Measurements from ENCODE around the gene MSMO1. TPM values are rescaled to one million over a fixed set of nuclear protein-coding genes. Genes with fewer than 3 reads are reported as not detected.

The MSMO1 gene
- total and polyA plus RNA-seq, 10 of the 15 experiments (the other 5 are each of a cell fraction or from before 2014, with no cell fraction given): 63.6 to 168 (median 105) TPM

- no TSS peak for BruUV-seq (replicated peaks)
- TF ChIP-seq SUZ12 (IDR thresholded peaks at IDR 0.05; ENCODE audit: unreplicated experiment) (no peak), MEF2A (IDR thresholded peaks at IDR 0.05; ENCODE audit: insufficient read depth, low read depth, low read length) (no peak), NR2C1 (IDR thresholded peaks at IDR 0.05) (no peak), BMI1 (IDR thresholded peaks at IDR 0.05; ENCODE audit: borderline replicate concordance) (no peak), KAT2A (conservative IDR thresholded peaks at IDR 0.05; ENCODE audit: control insufficient read depth, low read depth, low read length) (no peak), HDAC2 (IDR thresholded peaks at IDR 0.05) (no peak), NR2F1 (conservative IDR thresholded peaks at IDR 0.05) (no peak), EED (IDR thresholded peaks at IDR 0.05; ENCODE audit: low read depth) (no peak), CBX3 (IDR thresholded peaks at IDR 0.05; ENCODE audit: borderline replicate concordance, low read depth) (no peak), IRF4 (IDR thresholded peaks at IDR 0.05; ENCODE audit: low read depth, low read length) (no peak), NFYA (IDR thresholded peaks at IDR 0.05; ENCODE audit: borderline replicate concordance, low read depth, low read length) (no peak), PML (IDR thresholded peaks at IDR 0.05; ENCODE audit: low read length) (no peak)
- TF ChIP-seq, protein P1, sequence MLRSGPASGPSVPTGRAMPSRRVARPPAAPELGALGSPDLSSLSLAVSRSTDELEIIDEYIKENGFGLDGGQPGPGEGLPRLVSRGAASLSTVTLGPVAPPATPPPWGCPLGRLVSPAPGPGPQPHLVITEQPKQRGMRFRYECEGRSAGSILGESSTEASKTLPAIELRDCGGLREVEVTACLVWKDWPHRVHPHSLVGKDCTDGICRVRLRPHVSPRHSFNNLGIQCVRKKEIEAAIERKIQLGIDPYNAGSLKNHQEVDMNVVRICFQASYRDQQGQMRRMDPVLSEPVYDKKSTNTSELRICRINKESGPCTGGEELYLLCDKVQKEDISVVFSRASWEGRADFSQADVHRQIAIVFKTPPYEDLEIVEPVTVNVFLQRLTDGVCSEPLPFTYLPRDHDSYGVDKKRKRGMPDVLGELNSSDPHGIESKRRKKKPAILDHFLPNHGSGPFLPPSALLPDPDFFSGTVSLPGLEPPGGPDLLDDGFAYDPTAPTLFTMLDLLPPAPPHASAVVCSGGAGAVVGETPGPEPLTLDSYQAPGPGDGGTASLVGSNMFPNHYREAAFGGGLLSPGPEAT (IDR thresholded peaks at IDR 0.05; ENCODE audit: low read depth): no peak
- TF ChIP-seq, protein P2, sequence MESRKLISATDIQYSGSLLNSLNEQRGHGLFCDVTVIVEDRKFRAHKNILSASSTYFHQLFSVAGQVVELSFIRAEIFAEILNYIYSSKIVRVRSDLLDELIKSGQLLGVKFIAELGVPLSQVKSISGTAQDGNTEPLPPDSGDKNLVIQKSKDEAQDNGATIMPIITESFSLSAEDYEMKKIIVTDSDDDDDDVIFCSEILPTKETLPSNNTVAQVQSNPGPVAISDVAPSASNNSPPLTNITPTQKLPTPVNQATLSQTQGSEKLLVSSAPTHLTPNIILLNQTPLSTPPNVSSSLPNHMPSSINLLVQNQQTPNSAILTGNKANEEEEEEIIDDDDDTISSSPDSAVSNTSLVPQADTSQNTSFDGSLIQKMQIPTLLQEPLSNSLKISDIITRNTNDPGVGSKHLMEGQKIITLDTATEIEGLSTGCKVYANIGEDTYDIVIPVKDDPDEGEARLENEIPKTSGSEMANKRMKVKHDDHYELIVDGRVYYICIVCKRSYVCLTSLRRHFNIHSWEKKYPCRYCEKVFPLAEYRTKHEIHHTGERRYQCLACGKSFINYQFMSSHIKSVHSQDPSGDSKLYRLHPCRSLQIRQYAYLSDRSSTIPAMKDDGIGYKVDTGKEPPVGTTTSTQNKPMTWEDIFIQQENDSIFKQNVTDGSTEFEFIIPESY (IDR thresholded peaks at IDR 0.05): no peak
- TF ChIP-seq, protein P3, sequence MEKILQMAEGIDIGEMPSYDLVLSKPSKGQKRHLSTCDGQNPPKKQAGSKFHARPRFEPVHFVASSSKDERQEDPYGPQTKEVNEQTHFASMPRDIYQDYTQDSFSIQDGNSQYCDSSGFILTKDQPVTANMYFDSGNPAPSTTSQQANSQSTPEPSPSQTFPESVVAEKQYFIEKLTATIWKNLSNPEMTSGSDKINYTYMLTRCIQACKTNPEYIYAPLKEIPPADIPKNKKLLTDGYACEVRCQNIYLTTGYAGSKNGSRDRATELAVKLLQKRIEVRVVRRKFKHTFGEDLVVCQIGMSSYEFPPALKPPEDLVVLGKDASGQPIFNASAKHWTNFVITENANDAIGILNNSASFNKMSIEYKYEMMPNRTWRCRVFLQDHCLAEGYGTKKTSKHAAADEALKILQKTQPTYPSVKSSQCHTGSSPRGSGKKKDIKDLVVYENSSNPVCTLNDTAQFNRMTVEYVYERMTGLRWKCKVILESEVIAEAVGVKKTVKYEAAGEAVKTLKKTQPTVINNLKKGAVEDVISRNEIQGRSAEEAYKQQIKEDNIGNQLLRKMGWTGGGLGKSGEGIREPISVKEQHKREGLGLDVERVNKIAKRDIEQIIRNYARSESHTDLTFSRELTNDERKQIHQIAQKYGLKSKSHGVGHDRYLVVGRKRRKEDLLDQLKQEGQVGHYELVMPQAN (conservative IDR thresholded peaks at IDR 0.05): no peak
- Histone ChIP-seq H3K27me3 (replicated peaks in 1 of 2; ENCODE audit: control insufficient read depth in 2 of 2, insufficient read depth in 2 of 2, low read length in 1 of 2) (no peaks in the 10 kb centered on the region), H3K27ac (ENCODE audit: control insufficient read depth, insufficient read depth) (no peak overlapping the region), H3K9me3 (replicated peaks; ENCODE audit: control insufficient read depth, insufficient read depth, low read length) (no peaks in the 10 kb centered on the region), H3K4me2 (ENCODE audit: control insufficient read depth, insufficient read depth) (no peak overlapping the region), H3K4me1 (ENCODE audit: control insufficient read depth, insufficient read depth, low read length) (no peaks in the 10 kb centered on the region), H3K4me3 (no peak overlapping the region), H3K9ac (ENCODE audit: control insufficient read depth, insufficient read depth, low read length) (no peak overlapping the region), H3K79me2 (ENCODE audit: control insufficient read depth, insufficient read depth, low read length) (no peaks in the 10 kb centered on the region), H4K20me1 (ENCODE audit: control insufficient read depth, insufficient read depth) (no peaks in the 10 kb centered on the region), H2AFZ (ENCODE audit: control insufficient read depth, low read depth, low read length) (no peak overlapping the region), H3K36me3 (ENCODE audit: control insufficient read depth in 2 of 2, insufficient read depth in 2 of 2, low read length in 1 of 2) (no peaks in the 10 kb centered on the region)
- ChIA-PET SMC1A (ENCODE audit: uncharacterized antibody, unreplicated experiment) (interaction anchor here (1.1 to 2.2 kb wide), 3 partner anchors 8 to 10 kb away, joined by 4 to 6 read pairs (median 5); no protein-coding TSS in a partner anchor), CTCF (interaction anchor here (1.5 kb wide), 1 partner anchor 13 kb away, joined by 3 read pairs; no protein-coding TSS in a partner anchor), RAD21 (ENCODE audit: unreplicated experiment) (no interaction called here), POLR2A (interaction anchor here (1.3 kb wide), 1 partner anchor 17 kb away, joined by 3 read pairs; no protein-coding TSS in a partner anchor)
- in situ Hi-C loops (cut with MboI): no loop called here
- FAIRE-seq (no peak), ATAC-seq (no peak), DNase-seq (ENCODE audit: low read depth, low spot score) (no peak)
- 93% methylated on average over 5 of the region's 5 CpGs for WGBS (ENCODE audit: insufficient coverage, insufficient replicate concordance, low lambda C conversion rate, missing lambda C conversion rate)
- intact Hi-C loops (cut with micrococcal nuclease; ENCODE audit: unreplicated experiment): no loop called here
Observed at GRCh38 chr4:165319509-165319908, 8.0 kb upstream of the MSMO1 start.

Data from GM12878 (cell line).